Measurements from ENCODE around the gene TTC28. TPM values are rescaled to one million over a fixed set of nuclear protein-coding genes. Genes with fewer than 3 reads are reported as not detected.

TTC28 gene
- total and polyA plus RNA-seq, 7 donors: 0.23 to 102 (median 46.1) TPM

GRCh38 chr22:27962268-27963044, 717.2 kb downstream of the TTC28 start:
- DNase-seq: no peak
- Histone ChIP-seq H3K4me1 (peaks cover 0 to 11% (median 6%) of the 10 kb centered on the region in 4 donors), H3K27me3 (no peaks in the 10 kb centered on the region), H3K27ac (no peak overlapping the region), H3K36me3 (no peaks in the 10 kb centered on the region), H3K4me3 (no peak overlapping the region), H3K9me3 (no peaks in the 10 kb centered on the region)
- no peak for TF ChIP-seq CTCF (IDR thresholded peaks at IDR 0.05)
- no peak for TF ChIP-seq POLR2A (IDR thresholded peaks at IDR 0.05)
- TF ChIP-seq EP300 (IDR thresholded peaks at IDR 0.05): no peak
- TF ChIP-seq POLR2AphosphoS5 (IDR thresholded peaks at IDR 0.05): no peak
- intact Hi-C loops (cut with DNase I): no loop called here
- 60 to 69% methylated on average over 9 of the region's 9 CpGs for WGBS, 2 donors

DNA sequence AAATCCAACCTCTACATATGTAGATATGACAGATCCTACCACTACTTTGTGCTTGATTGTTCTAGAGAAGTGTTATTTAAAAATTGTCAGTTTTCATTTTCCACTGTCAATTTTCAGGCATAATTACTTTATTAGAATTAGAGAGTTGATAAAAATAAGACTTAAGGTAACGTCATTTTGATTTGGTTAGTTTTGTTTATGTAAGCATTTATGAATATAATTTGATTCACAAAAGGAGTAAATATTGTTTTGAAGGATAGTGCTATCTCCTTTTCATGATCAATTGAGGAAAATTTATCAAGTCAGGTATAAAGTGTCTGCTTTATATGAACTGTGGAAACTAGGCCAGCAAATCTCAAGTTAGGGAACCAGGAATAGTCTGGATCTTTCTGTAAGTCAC, 718.0 kb downstream of the TTC28 start:
- Histone ChIP-seq H3K9me3 (no peaks in the 10 kb centered on the region), H3K4me1 (peaks cover 0 to 11% (median 6%) of the 10 kb centered on the region in 4 donors), H3K27me3 (no peaks in the 10 kb centered on the region), H3K4me3 (no peak overlapping the region), H3K36me3 (no peaks in the 10 kb centered on the region), H3K27ac (no peak overlapping the region)
- intact Hi-C loops (cut with DNase I): no loop called here
- TF ChIP-seq CTCF (IDR thresholded peaks at IDR 0.05) (no peak), EP300 (IDR thresholded peaks at IDR 0.05) (no peak), POLR2A (IDR thresholded peaks at IDR 0.05) (no peak), POLR2AphosphoS5 (IDR thresholded peaks at IDR 0.05) (no peak)
- DNase-seq: no peak
- 88 to 95% methylated on average over 1 of the region's 1 CpG for WGBS, 2 donors

DNA sequence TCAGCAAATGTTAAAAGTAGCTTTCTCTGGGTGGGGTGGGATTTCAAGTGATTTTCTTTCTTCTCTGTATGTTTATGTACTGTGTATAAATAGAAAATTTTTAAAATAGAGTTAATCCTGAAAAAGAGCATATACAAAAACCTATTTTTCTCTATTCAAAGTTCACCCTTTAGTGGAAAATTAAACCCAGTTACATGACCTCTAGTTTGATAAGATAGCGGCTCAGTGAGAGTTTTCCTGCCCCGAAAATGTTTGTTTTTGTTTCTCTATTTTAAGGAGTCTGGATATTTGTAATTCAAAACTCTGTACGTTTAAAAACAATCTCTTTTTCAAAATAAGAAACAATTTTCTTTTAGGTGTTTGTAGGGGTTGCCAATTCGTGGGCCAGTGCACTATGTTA, 718.5 kb downstream of the TTC28 start:
- H3K9me3 ChIP-seq: no peaks in the 10 kb centered on the region
- H3K4me3 ChIP-seq: no peak overlapping the region
- H3K4me1 ChIP-seq: peaks cover 0 to 11% (median 6%) of the 10 kb centered on the region in 4 donors
- DNase-seq: no peak
- 85 to 86% methylated on average over 4 of the region's 4 CpGs for WGBS, 2 donors
- intact Hi-C loops (cut with DNase I): no loop called here
- H3K27me3 ChIP-seq: no peaks in the 10 kb centered on the region
- no peak overlapping the region for H3K27ac ChIP-seq
- TF ChIP-seq POLR2A (IDR thresholded peaks at IDR 0.05) (no peak), EP300 (IDR thresholded peaks at IDR 0.05) (no peak), CTCF (IDR thresholded peaks at IDR 0.05) (no peak), POLR2AphosphoS5 (IDR thresholded peaks at IDR 0.05) (no peak)
- H3K36me3 ChIP-seq: no peaks in the 10 kb centered on the region

- no peaks in the 10 kb centered on the region for H3K9me3 ChIP-seq
- no peaks in the 10 kb centered on the region for H3K36me3 ChIP-seq
- H3K27ac ChIP-seq: no peak overlapping the region
- no peaks in the 10 kb centered on the region for H3K27me3 ChIP-seq
- intact Hi-C loops (cut with DNase I): no loop called here
- TF ChIP-seq EP300 (IDR thresholded peaks at IDR 0.05) (no peak), POLR2AphosphoS5 (IDR thresholded peaks at IDR 0.05) (no peak), CTCF (IDR thresholded peaks at IDR 0.05) (no peak), POLR2A (IDR thresholded peaks at IDR 0.05) (no peak)
- WGBS, 2 donors: 82 to 88% methylated on average over 8 of the region's 8 CpGs
- no peak overlapping the region for H3K4me3 ChIP-seq
- no peak for DNase-seq
- peaks cover 0 to 11% (median 6%) of the 10 kb centered on the region in 4 donors for H3K4me1 ChIP-seq
Measured at GRCh38 chr22:27959335-27960090, 720.1 kb downstream of the TTC28 start.

Measured in sigmoid colon (tissue), 7 donors.